ENCODE results near the gene WNT4.

- TF ChIP-seq CTCF (IDR thresholded peaks at IDR 0.05) (no peak), POLR2AphosphoS5 (IDR thresholded peaks at IDR 0.05; ENCODE audit: low read depth, low read length) (no peak), REST (IDR thresholded peaks at IDR 0.05; ENCODE audit: insufficient read depth in 1 of 2, low read depth in 2 of 2, low read length in 1 of 2) (no peak), SIN3A (IDR thresholded peaks at IDR 0.05; ENCODE audit: borderline replicate concordance, insufficient read depth, low read depth, low read length) (no peak), TCF7L2 (IDR thresholded peaks at IDR 0.05; ENCODE audit: low read depth, low read length) (no peak)
These were observed 52.0 kb downstream of the WNT4 start for GRCh38 chr1:22090867-22091266.
